DND-41 (cell line): Measurements from ENCODE around the gene TCEA3.

ENCODE experiments used
- ATAC-seq: fragments of 200-7000 bp; cut with Tn5 transposase; 3 replicates; pipeline ENCODE4 v1.9.1; 2021; ENCODE audit warnings: low read depth; ENCODE audit not compliant: insufficient read depth
- DNase-seq: peaks from one replicate; pipeline ENCODE4 v3.0.0-alpha.2; 2020
- H2AFZ ChIP-seq: 2 replicates; pipeline ENCODE4 v1.6.0; 2012; ENCODE audit warnings: low read depth, low read length
- H3K27ac ChIP-seq: 2 replicates; pipeline ENCODE4 v1.5.1; 2012; ENCODE audit warnings: low read length, inconsistent platforms
- H3K27me3 ChIP-seq: fragments of 200-600 bp; sonication (generic); 2 replicates; pipeline ENCODE4 v1.6.0; 2012; ENCODE audit warnings: low read length, mild to moderate bottlenecking, inconsistent platforms; ENCODE audit not compliant: insufficient read depth, poor library complexity
- H3K36me3 ChIP-seq: 2 replicates; pipeline ENCODE4 v1.5.1; 2012; ENCODE audit warnings: low read length, inconsistent platforms; ENCODE audit not compliant: insufficient read depth
- H3K4me1 ChIP-seq: 2 replicates; pipeline ENCODE4 v1.5.1; 2012; ENCODE audit warnings: mild to moderate bottlenecking, low read length; ENCODE audit not compliant: insufficient read depth
- H3K4me2 ChIP-seq: 2 replicates; pipeline ENCODE4 v1.6.0; 2012; ENCODE audit warnings: mild to moderate bottlenecking, moderate library complexity, low read length, inconsistent platforms; ENCODE audit not compliant: insufficient read depth
- H3K4me3 ChIP-seq, 2 experiments: fragments of 200-600 bp in 1 of 2; shearing (Covaris generic) in 1 of 2; 2 replicates each; pipeline ENCODE4 v1.5.1; 2012 to 2016; ENCODE audit warnings: inconsistent platforms in 2 of 2, low read length in 2 of 2, mild to moderate bottlenecking in 2 of 2, low read depth in 1 of 2, moderate library complexity in 1 of 2
- H3K79me2 ChIP-seq: 2 replicates; pipeline ENCODE4 v1.6.0; 2012; ENCODE audit warnings: low read length, inconsistent platforms; ENCODE audit not compliant: insufficient read depth
- H3K9ac ChIP-seq: 2 replicates; pipeline ENCODE4 v1.6.0; 2012; ENCODE audit warnings: low read depth, mild to moderate bottlenecking, inconsistent platforms, low read length, moderate library complexity
- H3K9me3 ChIP-seq: 2 replicates; pipeline ENCODE4 v1.5.1; 2012; ENCODE audit warnings: low read length, moderate library complexity, mild to moderate bottlenecking, inconsistent platforms; ENCODE audit not compliant: insufficient read depth, severe bottlenecking
- H4K20me1 ChIP-seq: 2 replicates; pipeline ENCODE4 v1.6.0; 2012; ENCODE audit warnings: low read length; ENCODE audit not compliant: insufficient read depth
- CTCF ChIP-seq: IDR thresholded peaks from 2 replicates; pipeline ENCODE4 v1.5.1; 2012; ENCODE audit warnings: borderline replicate concordance, low read length, moderate library complexity, mild to moderate bottlenecking; ENCODE audit not compliant: poor library complexity, severe bottlenecking; ENCODE audit errors: extremely low read depth
- EZH2 ChIP-seq: IDR thresholded peaks from 3 replicates; pipeline ENCODE4 v1.6.1; 2012; ENCODE audit warnings: borderline replicate concordance, low read depth, mild to moderate bottlenecking, moderate library complexity, low read length, inconsistent platforms; ENCODE audit not compliant: severe bottlenecking

Gene TCEA3

GRCh38 chr1:23367451-23367790 lies 57.1 kb downstream of the TCEA3 start:
- peak overlapping the region; percentile 97 for H3K4me2 ChIP-seq
- peak overlapping the region; percentile 79 for H3K27ac ChIP-seq
- no peak for ATAC-seq
- DNase-seq, result no peak
- H3K9me3 ChIP-seq, result peaks cover 19% of the 10 kb centered on the region
- H2AFZ ChIP-seq, result peak overlapping the region; percentile 86
- H3K4me1 ChIP-seq, result peaks cover 35% of the 10 kb centered on the region
- TF ChIP-seq EZH2, result no peak
- no peak for TF ChIP-seq CTCF
- H4K20me1 ChIP-seq, result no peaks in the 10 kb centered on the region
- peak overlapping the region; percentile 93 for H3K9ac ChIP-seq
- H3K36me3 ChIP-seq, result peaks cover 32% of the 10 kb centered on the region
- H3K4me3 ChIP-seq, result peak overlapping the region; percentile 69 to 94
- peaks cover 30% of the 10 kb centered on the region for H3K79me2 ChIP-seq
- no peaks in the 10 kb centered on the region for H3K27me3 ChIP-seq

- no peaks in the 10 kb centered on the region for H3K27me3 ChIP-seq
- ATAC-seq, result no peak
- H3K9me3 ChIP-seq, result peaks cover 27% of the 10 kb centered on the region
- H3K27ac ChIP-seq, result no peak overlapping the region
- H3K9ac ChIP-seq, result no peak overlapping the region
- no peaks in the 10 kb centered on the region for H4K20me1 ChIP-seq
- peaks cover 35% of the 10 kb centered on the region for H3K4me1 ChIP-seq
- H3K36me3 ChIP-seq, result peaks cover 40% of the 10 kb centered on the region
- no peak overlapping the region for H2AFZ ChIP-seq
- H3K4me2 ChIP-seq, result peak overlapping the region; percentile 97
- peaks cover 30% of the 10 kb centered on the region for H3K79me2 ChIP-seq
- DNase-seq, result no peak
- no peak overlapping the region for H3K4me3 ChIP-seq
- no peak for TF ChIP-seq EZH2
Observed at GRCh38 chr1:23366598-23366997, 58.0 kb downstream of the TCEA3 start.

- no peak overlapping the region for H3K27ac ChIP-seq
- ATAC-seq (no peak), DNase-seq (no peak)
- H3K4me3 ChIP-seq, result no peak overlapping the region
- no peak overlapping the region for H3K9ac ChIP-seq
- no peak for TF ChIP-seq CTCF
- no peak for TF ChIP-seq EZH2
- peak overlapping the region; percentile 97; the same call in 1 of the 2 replicates for H3K4me2 ChIP-seq
- H3K27me3 ChIP-seq, result no peaks in the 10 kb centered on the region
- H4K20me1 ChIP-seq, result no peaks in the 10 kb centered on the region
- peaks cover 44% of the 10 kb centered on the region for H3K36me3 ChIP-seq
- H3K9me3 ChIP-seq, result peaks cover 31% of the 10 kb centered on the region
- H2AFZ ChIP-seq, result no peak overlapping the region
- peaks cover 29% of the 10 kb centered on the region for H3K79me2 ChIP-seq
- H3K4me1 ChIP-seq, result peaks cover 35% of the 10 kb centered on the region
Observed at GRCh38 chr1:23366146-23366545, 58.4 kb downstream of the TCEA3 start.

GRCh38 chr1:23362218-23362713 lies 62.3 kb downstream of the TCEA3 start:
- no peak overlapping the region for H3K4me3 ChIP-seq
- DNase-seq, result no peak
- H3K36me3 ChIP-seq, result peaks cover 55% of the 10 kb centered on the region
- H3K4me1 ChIP-seq, result peaks cover 10% of the 10 kb centered on the region
- H3K9me3 ChIP-seq, result peaks cover 37% of the 10 kb centered on the region
- ATAC-seq, result no peak
- no peak overlapping the region for H3K27ac ChIP-seq
- no peaks in the 10 kb centered on the region for H3K27me3 ChIP-seq
- H4K20me1 ChIP-seq, result no peaks in the 10 kb centered on the region
- H3K79me2 ChIP-seq, result peaks cover 10% of the 10 kb centered on the region
- no peak for TF ChIP-seq EZH2
- TF ChIP-seq CTCF, result no peak
- no peak overlapping the region for H2AFZ ChIP-seq
- H3K9ac ChIP-seq, result no peak overlapping the region
- no peak overlapping the region for H3K4me2 ChIP-seq
